ENCODE measurements around the gene KATNB1.

- TF ChIP-seq, protein P1, sequence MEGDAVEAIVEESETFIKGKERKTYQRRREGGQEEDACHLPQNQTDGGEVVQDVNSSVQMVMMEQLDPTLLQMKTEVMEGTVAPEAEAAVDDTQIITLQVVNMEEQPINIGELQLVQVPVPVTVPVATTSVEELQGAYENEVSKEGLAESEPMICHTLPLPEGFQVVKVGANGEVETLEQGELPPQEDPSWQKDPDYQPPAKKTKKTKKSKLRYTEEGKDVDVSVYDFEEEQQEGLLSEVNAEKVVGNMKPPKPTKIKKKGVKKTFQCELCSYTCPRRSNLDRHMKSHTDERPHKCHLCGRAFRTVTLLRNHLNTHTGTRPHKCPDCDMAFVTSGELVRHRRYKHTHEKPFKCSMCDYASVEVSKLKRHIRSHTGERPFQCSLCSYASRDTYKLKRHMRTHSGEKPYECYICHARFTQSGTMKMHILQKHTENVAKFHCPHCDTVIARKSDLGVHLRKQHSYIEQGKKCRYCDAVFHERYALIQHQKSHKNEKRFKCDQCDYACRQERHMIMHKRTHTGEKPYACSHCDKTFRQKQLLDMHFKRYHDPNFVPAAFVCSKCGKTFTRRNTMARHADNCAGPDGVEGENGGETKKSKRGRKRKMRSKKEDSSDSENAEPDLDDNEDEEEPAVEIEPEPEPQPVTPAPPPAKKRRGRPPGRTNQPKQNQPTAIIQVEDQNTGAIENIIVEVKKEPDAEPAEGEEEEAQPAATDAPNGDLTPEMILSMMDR (IDR thresholded peaks at IDR 0.05), result no peak
- TF ChIP-seq POLR2A (IDR thresholded peaks at IDR 0.05), result no peak
These were observed 24.2 kb upstream of the KATNB1 start for GRCh38 chr16:57711346-57711745.

Data from thyroid gland (tissue), 4 donors.